H9 (cell line): ENCODE results near the gene PLEKHM3. TPM values are rescaled to one million over a fixed set of nuclear protein-coding genes. Genes with fewer than 3 reads are reported as not detected.

Source experiments
- DNase-seq: peaks from one replicate; pipeline ENCODE4 v3.0.0-alpha.2; 2017
- H2AFZ ChIP-seq: one replicate; pipeline ENCODE4 v1.6.1; 2013; ENCODE audit warnings: mild to moderate bottlenecking, low read length, control low read depth, moderate library complexity
- H2AK5ac ChIP-seq: 2 replicates; pipeline ENCODE4 v1.6.1; 2013; ENCODE audit warnings: low read length, control low read depth, mixed read lengths; ENCODE audit not compliant: insufficient read length
- H2BK120ac ChIP-seq: one replicate; pipeline ENCODE4 v1.6.1; 2013; ENCODE audit warnings: low read depth, mild to moderate bottlenecking, low read length, control low read depth, inconsistent platforms; ENCODE audit not compliant: poor library complexity, severe bottlenecking
- H2BK12ac ChIP-seq: 2 replicates; pipeline ENCODE4 v1.6.1; 2013; ENCODE audit warnings: low read length, control low read depth, mixed read lengths, low read depth; ENCODE audit not compliant: insufficient read length
- H2BK15ac ChIP-seq: 2 replicates; pipeline ENCODE4 v1.6.1; 2013; ENCODE audit warnings: low read depth, low read length, control low read depth
- H2BK20ac ChIP-seq: one replicate; pipeline ENCODE4 v1.6.1; 2013; ENCODE audit warnings: low read depth, mild to moderate bottlenecking, low read length, control low read depth, inconsistent platforms; ENCODE audit not compliant: poor library complexity, severe bottlenecking
- H2BK5ac ChIP-seq: 2 replicates; pipeline ENCODE4 v1.6.1; 2013; ENCODE audit warnings: low read length, control low read depth, mixed read lengths; ENCODE audit not compliant: insufficient read length
- H3K14ac ChIP-seq: 2 replicates; pipeline ENCODE4 v1.6.1; 2013; ENCODE audit warnings: low read length, control low read depth; ENCODE audit not compliant: insufficient read depth
- H3K18ac ChIP-seq: 2 replicates; pipeline ENCODE4 v1.6.1; 2013; ENCODE audit warnings: low read depth, mild to moderate bottlenecking, mixed read lengths, low read length, control low read depth; ENCODE audit not compliant: insufficient read length
- H3K23ac ChIP-seq: 2 replicates; pipeline ENCODE4 v1.6.1; 2013; ENCODE audit warnings: low read length, control low read depth, mixed read lengths, low read depth; ENCODE audit not compliant: insufficient read length
- H3K23me2 ChIP-seq: 2 replicates; pipeline ENCODE4 v1.6.1; 2013; ENCODE audit warnings: low read depth, mild to moderate bottlenecking, mixed read lengths, low read length, control low read depth; ENCODE audit not compliant: insufficient read length, poor library complexity, severe bottlenecking
- H3K27ac ChIP-seq: 2 replicates; pipeline ENCODE4 v1.5.1; 2013; ENCODE audit warnings: low read length, control low read depth, mixed read lengths, low read depth; ENCODE audit not compliant: insufficient read length
- H3K27me3 ChIP-seq: 2 replicates; pipeline ENCODE4 v1.6.1; 2013; ENCODE audit warnings: low read length, control low read depth, inconsistent platforms; ENCODE audit not compliant: insufficient read depth
- H3K4ac ChIP-seq: 2 replicates; pipeline ENCODE4 v1.6.1; 2013; ENCODE audit warnings: low read depth, mild to moderate bottlenecking, control low read depth, inconsistent platforms, low read length, moderate library complexity
- H3K4me1 ChIP-seq: 2 replicates; pipeline ENCODE4 v1.6.1; 2013; ENCODE audit warnings: low read length, control low read depth, inconsistent platforms; ENCODE audit not compliant: insufficient read depth
- H3K4me2 ChIP-seq: 2 replicates; pipeline ENCODE4 v1.6.1; 2013; ENCODE audit warnings: low read length, control low read depth, mixed read lengths; ENCODE audit not compliant: insufficient read length, insufficient read depth
- H3K56ac ChIP-seq: 2 replicates; pipeline ENCODE4 v1.6.1; 2013; ENCODE audit warnings: low read depth, mild to moderate bottlenecking, mixed read lengths, low read length, control low read depth; ENCODE audit not compliant: insufficient read length
- H3K79me1 ChIP-seq: 2 replicates; pipeline ENCODE4 v1.6.1; 2013; ENCODE audit warnings: low read depth, mild to moderate bottlenecking, moderate library complexity, low read length, control low read depth, inconsistent platforms; ENCODE audit not compliant: insufficient read depth, poor library complexity, severe bottlenecking
- H3K79me2 ChIP-seq: 2 replicates; pipeline ENCODE4 v1.6.1; 2013; ENCODE audit warnings: low read length, control low read depth, inconsistent platforms; ENCODE audit not compliant: insufficient read depth
- H3K9ac ChIP-seq: 2 replicates; pipeline ENCODE4 v1.6.1; 2013; ENCODE audit warnings: low read length, control low read depth, mixed read lengths; ENCODE audit not compliant: insufficient read length; ENCODE audit errors: extremely low read depth
- H3K9me3 ChIP-seq: one replicate; pipeline ENCODE4 v1.6.1; 2013; ENCODE audit warnings: low read depth, low read length, inconsistent platforms; ENCODE audit not compliant: control insufficient read depth
- H3T11ph ChIP-seq: one replicate; pipeline ENCODE4 v1.6.1; 2013; ENCODE audit warnings: mild to moderate bottlenecking, low read length, control low read depth, inconsistent platforms
- H4K20me1 ChIP-seq: one replicate; pipeline ENCODE4 v1.6.1; 2013; ENCODE audit not compliant: control insufficient read depth, insufficient read length, insufficient read depth
- H4K5ac ChIP-seq: 2 replicates; pipeline ENCODE4 v1.6.1; 2013; ENCODE audit warnings: low read depth, mild to moderate bottlenecking, mixed read lengths, low read length, control low read depth; ENCODE audit not compliant: insufficient read length
- H4K8ac ChIP-seq: replicated peaks from 2 replicates; pipeline ENCODE4 v1.6.1; 2013; ENCODE audit warnings: low read length, control low read depth, mixed read lengths, low read depth; ENCODE audit not compliant: insufficient read length
- H4K91ac ChIP-seq: 2 replicates; pipeline ENCODE4 v1.6.1; 2013; ENCODE audit warnings: low read depth, mild to moderate bottlenecking, moderate library complexity, mixed read lengths, low read length, control low read depth; ENCODE audit not compliant: insufficient read length
- H3K27ac Mint-ChIP-seq, 3 experiments: 2 replicates in 2 of 3; 3 replicates in 1 of 3; pipeline ENCODE4 v1.8.0; 2020 to 2021; ENCODE audit warnings: mixed read lengths in 3 of 3, mild to moderate bottlenecking in 1 of 3, moderate library complexity in 1 of 3
- H3K27me3 Mint-ChIP-seq: 2 replicates; pipeline ENCODE4 v1.8.0; 2021; ENCODE audit warnings: low read depth, mild to moderate bottlenecking, moderate library complexity, mixed read lengths
- H3K36me3 Mint-ChIP-seq, 3 experiments: 2 replicates in 2 of 3; 3 replicates in 1 of 3; pipeline ENCODE4 v1.8.0; 2020 to 2021; ENCODE audit warnings: low read depth in 3 of 3, mixed read lengths in 3 of 3; ENCODE audit not compliant: insufficient read depth in 1 of 3
- H3K4me1 Mint-ChIP-seq, 2 experiments: 2 replicates each; pipeline ENCODE4 v1.8.0; 2020; ENCODE audit warnings: mixed read lengths in 2 of 2
- H3K4me3 Mint-ChIP-seq, 2 experiments: 2 replicates in 1 of 2; 3 replicates in 1 of 2; pipeline ENCODE4 v1.8.0; 2020 to 2021; ENCODE audit warnings: mild to moderate bottlenecking in 2 of 2, mixed read lengths in 2 of 2, moderate library complexity in 1 of 2
- H3K9me3 Mint-ChIP-seq, 2 experiments: 2 replicates in 1 of 2; 3 replicates in 1 of 2; pipeline ENCODE4 v1.8.0; 2020; ENCODE audit warnings: mild to moderate bottlenecking in 2 of 2, mixed read lengths in 2 of 2, moderate library complexity in 1 of 2
- CTCF ChIP-seq: fragments of 200-600 bp; sonication (generic); conservative IDR thresholded peaks from 3 replicates; pipeline ENCODE4 v1.8.0; 2021; ENCODE audit warnings: antibody characterized with exemption, mild to moderate bottlenecking
- WGBS: extraction: QIAGEN DNeasy Blood & Tissue Kit; methylation state at CpG from one replicate; pipeline ENCODE4 v1.1.7; 2013; ENCODE audit warnings: missing lambda C conversion rate, low lambda C conversion rate, mixed read lengths; ENCODE audit not compliant: insufficient read length; ENCODE audit errors: extremely low coverage; 5-methylcytosine and 5-hydroxymethylcytosine counted together
- total RNA-seq: library from RNA; stranded (reverse); gene quantifications from 2 replicates; pipeline ENCODE4 v1.2.1, GENCODE V29; 2021

PLEKHM3 gene
- total RNA-seq, 1 experiment from 2014 or later: 7.5 TPM

DNA sequence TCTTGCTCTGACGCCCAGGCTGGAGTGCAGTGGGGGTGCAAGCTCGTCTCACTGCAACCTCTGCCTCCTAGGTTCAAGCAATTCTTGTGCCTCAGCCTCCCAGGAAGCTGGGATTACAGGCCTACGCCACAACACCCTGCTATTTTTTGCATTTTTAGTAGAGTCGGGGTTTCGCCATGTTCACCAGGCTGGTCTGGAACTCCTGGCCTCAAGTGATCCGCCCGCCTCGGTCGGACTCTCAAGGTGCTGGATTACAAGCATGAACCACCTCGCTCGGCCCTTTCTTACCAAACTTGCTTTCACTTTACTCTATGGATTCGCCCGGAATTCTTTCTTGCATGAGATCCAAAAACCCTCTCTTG, 252.5 kb downstream of the PLEKHM3 start:
- peaks cover 39 to 48% of the 10 kb centered on the region in 2 experiments for H3K4me1 Mint-ChIP-seq
- Histone ChIP-seq H2BK15ac (no peak overlapping the region), H3K27me3 (no peaks in the 10 kb centered on the region), H3K4me1 (no peaks in the 10 kb centered on the region; the same call in 1 of the 2 replicates), H2AK5ac (no peak overlapping the region), H3T11ph (no peak overlapping the region), H3K27ac (no peak overlapping the region), H2BK20ac (no peak overlapping the region), H3K23ac (no peak overlapping the region), H3K4me2 (no peak overlapping the region), H2BK5ac (no peak overlapping the region), H2BK12ac (no peak overlapping the region), H3K18ac (peak overlapping the region; percentile 81), H4K91ac (no peak overlapping the region), H3K23me2 (peaks cover 17% of the 10 kb centered on the region), H3K9ac (no peak overlapping the region), H3K9me3 (no peaks in the 10 kb centered on the region), H3K4ac (no peak overlapping the region), H3K56ac (no peak overlapping the region), H4K5ac (no peak overlapping the region), H4K8ac (no peak overlapping the region), H2BK120ac (no peak overlapping the region), H3K14ac (no peak overlapping the region), H4K20me1 (peaks cover 4% of the 10 kb centered on the region), H3K79me2 (peaks cover 8% of the 10 kb centered on the region; the same call in 1 of the 2 replicates), H3K79me1 (no peaks in the 10 kb centered on the region), H2AFZ (no peak overlapping the region)
- H3K9me3 Mint-ChIP-seq: no peaks in the 10 kb centered on the region; a peak in 1 of 5 replicates
- no peaks in the 10 kb centered on the region for H3K27me3 Mint-ChIP-seq
- H3K27ac Mint-ChIP-seq: peak overlapping the region; percentile 23 to 95 (median 50); a peak in 4 of 7 replicates
- no CpG with 5 or more reads among the region's 13 CpGs for WGBS
- DNase-seq: no peak
- no peak overlapping the region for H3K4me3 Mint-ChIP-seq
- TF ChIP-seq CTCF: no peak
- H3K36me3 Mint-ChIP-seq: peaks cover under 1 to 11% (median 6%) of the 10 kb centered on the region in 3 experiments; a peak in 6 of 7 replicates
